H1 (cell line): Measurements from ENCODE around the gene ALDH1A3. TPM values are rescaled to one million over a fixed set of nuclear protein-coding genes. Genes with fewer than 3 reads are reported as not detected.

ENCODE experiments used
- ATF3 ChIP-seq: IDR thresholded peaks from 2 replicates; pipeline ENCODE4 v1.6.1; 2011; ENCODE audit warnings: low read depth, mild to moderate bottlenecking, low read length; ENCODE audit not compliant: insufficient read depth
- polyA plus RNA-seq, 7 experiments: library from polyadenylated mRNA; depleted of rRNA in 3 of 7; stranded (reverse) in 5 of 7; unstranded in 2 of 7; fragments of >200 nt in 5 of 7; fragments of 200-250 nt in 2 of 7; gene quantifications; 1 replicate in 5 of 7; 2 replicates in 1 of 7; 4 replicates in 1 of 7; pipeline versions ENCODE4 v1.2.1 to v1.2.3, GENCODE V29; 2011 to 2013; ENCODE audit warnings: missing spikeins in 2 of 7, mixed read lengths in 2 of 7
- total RNA-seq: library from RNA; stranded (reverse); fragmentation: NEBNext Ultra II Directional; extraction: Animal tissue kit (Norgen Biotek cat#: 25700); gene quantifications from 2 replicates; pipeline ENCODE4 v1.2.1, GENCODE V29; 2021

ALDH1A3 gene
- total and polyA plus RNA-seq, 2 of the 8 experiments (the other 6 are each of a cell fraction or from before 2014, with no cell fraction given) = 2.2 to 5.5 TPM

DNA sequence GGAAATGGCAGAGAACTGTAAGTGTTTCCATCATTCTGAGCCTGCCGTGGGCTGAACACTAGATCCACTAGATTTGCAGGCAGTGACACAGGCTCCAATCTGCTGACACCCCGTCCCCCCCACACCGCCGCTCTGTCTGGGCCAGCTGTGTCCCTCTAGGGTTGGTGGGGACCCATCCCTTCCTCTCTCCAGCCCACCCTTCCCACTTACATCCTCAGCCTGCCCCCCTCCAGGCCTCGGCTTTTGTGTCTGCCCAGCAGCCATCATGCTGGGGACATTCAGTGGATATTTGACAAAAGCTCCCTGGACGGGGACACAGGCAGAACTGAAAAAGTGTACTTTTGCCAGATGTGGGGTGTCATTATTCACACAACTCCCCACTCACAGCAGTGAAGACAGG is 28.8 kb downstream of the ALDH1A3 start (continued):
- TF ChIP-seq ATF3 = no peak
